DND-41 (cell line): Measurements from ENCODE around the gene REV3L.
A peak's percentile ranks its signal among the peaks of the same experiment; 100 is the strongest.

ENCODE experiments used
- ATAC-seq: fragments of 200-7000 bp; cut with Tn5 transposase; 3 replicates; pipeline ENCODE4 v1.9.1; 2021; ENCODE audit warnings: low read depth; ENCODE audit not compliant: insufficient read depth
- DNase-seq: peaks from one replicate; pipeline ENCODE4 v3.0.0-alpha.2; 2020
- H2AFZ ChIP-seq: 2 replicates; pipeline ENCODE4 v1.6.0; 2012; ENCODE audit warnings: low read depth, low read length
- H3K27ac ChIP-seq: 2 replicates; pipeline ENCODE4 v1.5.1; 2012; ENCODE audit warnings: low read length, inconsistent platforms
- H3K27me3 ChIP-seq: fragments of 200-600 bp; sonication (generic); 2 replicates; pipeline ENCODE4 v1.6.0; 2012; ENCODE audit warnings: low read length, mild to moderate bottlenecking, inconsistent platforms; ENCODE audit not compliant: insufficient read depth, poor library complexity
- H3K36me3 ChIP-seq: 2 replicates; pipeline ENCODE4 v1.5.1; 2012; ENCODE audit warnings: low read length, inconsistent platforms; ENCODE audit not compliant: insufficient read depth
- H3K4me1 ChIP-seq: 2 replicates; pipeline ENCODE4 v1.5.1; 2012; ENCODE audit warnings: mild to moderate bottlenecking, low read length; ENCODE audit not compliant: insufficient read depth
- H3K4me2 ChIP-seq: 2 replicates; pipeline ENCODE4 v1.6.0; 2012; ENCODE audit warnings: mild to moderate bottlenecking, moderate library complexity, low read length, inconsistent platforms; ENCODE audit not compliant: insufficient read depth
- H3K4me3 ChIP-seq, 2 experiments: fragments of 200-600 bp in 1 of 2; shearing (Covaris generic) in 1 of 2; 2 replicates each; pipeline ENCODE4 v1.5.1; 2012 to 2016; ENCODE audit warnings: inconsistent platforms in 2 of 2, low read length in 2 of 2, mild to moderate bottlenecking in 2 of 2, low read depth in 1 of 2, moderate library complexity in 1 of 2
- H3K79me2 ChIP-seq: 2 replicates; pipeline ENCODE4 v1.6.0; 2012; ENCODE audit warnings: low read length, inconsistent platforms; ENCODE audit not compliant: insufficient read depth
- H3K9ac ChIP-seq: 2 replicates; pipeline ENCODE4 v1.6.0; 2012; ENCODE audit warnings: low read depth, mild to moderate bottlenecking, inconsistent platforms, low read length, moderate library complexity
- H3K9me3 ChIP-seq: 2 replicates; pipeline ENCODE4 v1.5.1; 2012; ENCODE audit warnings: low read length, moderate library complexity, mild to moderate bottlenecking, inconsistent platforms; ENCODE audit not compliant: insufficient read depth, severe bottlenecking
- H4K20me1 ChIP-seq: 2 replicates; pipeline ENCODE4 v1.6.0; 2012; ENCODE audit warnings: low read length; ENCODE audit not compliant: insufficient read depth
- CTCF ChIP-seq: IDR thresholded peaks from 2 replicates; pipeline ENCODE4 v1.5.1; 2012; ENCODE audit warnings: borderline replicate concordance, low read length, moderate library complexity, mild to moderate bottlenecking; ENCODE audit not compliant: poor library complexity, severe bottlenecking; ENCODE audit errors: extremely low read depth
- EZH2 ChIP-seq: IDR thresholded peaks from 3 replicates; pipeline ENCODE4 v1.6.1; 2012; ENCODE audit warnings: borderline replicate concordance, low read depth, mild to moderate bottlenecking, moderate library complexity, low read length, inconsistent platforms; ENCODE audit not compliant: severe bottlenecking

REV3L gene

GRCh38 chr6:111265842-111266241 is 217.2 kb downstream of the REV3L start:
- H3K4me3 ChIP-seq, result no peak overlapping the region
- H2AFZ ChIP-seq, result no peak overlapping the region
- H3K4me2 ChIP-seq, result no peak overlapping the region
- no peak for ATAC-seq
- H3K9me3 ChIP-seq, result no peaks in the 10 kb centered on the region
- DNase-seq, result no peak
- TF ChIP-seq EZH2 (no peak), CTCF (no peak)
- no peaks in the 10 kb centered on the region for H4K20me1 ChIP-seq
- H3K9ac ChIP-seq, result no peak overlapping the region
- H3K27me3 ChIP-seq, result no peaks in the 10 kb centered on the region
- no peak overlapping the region for H3K27ac ChIP-seq
- H3K4me1 ChIP-seq, result peaks cover 13% of the 10 kb centered on the region
- peaks cover 15% of the 10 kb centered on the region for H3K79me2 ChIP-seq
- H3K36me3 ChIP-seq, result peaks cover 54% of the 10 kb centered on the region

- Histone ChIP-seq H3K4me1 (peaks cover 24% of the 10 kb centered on the region), H3K27me3 (no peaks in the 10 kb centered on the region), H3K36me3 (peaks cover 38% of the 10 kb centered on the region), H4K20me1 (no peaks in the 10 kb centered on the region), H3K4me2 (no peak overlapping the region), H3K9me3 (no peaks in the 10 kb centered on the region), H3K9ac (no peak overlapping the region), H3K27ac (no peak overlapping the region), H3K79me2 (peaks cover 31% of the 10 kb centered on the region), H3K4me3 (no peak overlapping the region), H2AFZ (no peak overlapping the region)
- DNase-seq (no peak), ATAC-seq (no peak)
- TF ChIP-seq CTCF (no peak), EZH2 (no peak)
These were observed 219.2 kb downstream of the REV3L start for GRCh38 chr6:111263837-111264236.

- H3K27ac ChIP-seq, result no peak overlapping the region; the same call in 1 of the 2 replicates
These were observed 222.3 kb downstream of the REV3L start for GRCh38 chr6:111260570-111261298.

More at GRCh38 chr6:111260570-111261298, 222.3 kb downstream of the REV3L start:
- Histone ChIP-seq H3K4me2 (peak overlapping the region; percentile 70), H3K27me3 (no peaks in the 10 kb centered on the region), H3K9me3 (no peaks in the 10 kb centered on the region), H3K9ac (peak overlapping the region; percentile 66), H3K79me2 (peaks cover 31% of the 10 kb centered on the region), H4K20me1 (no peaks in the 10 kb centered on the region), H2AFZ (no peak overlapping the region), H3K4me3 (peak overlapping the region in 1 of 2 experiments; percentile 84; a peak in 1 of 4 replicates), H3K36me3 (peaks cover 14% of the 10 kb centered on the region), H3K4me1 (peaks cover 31% of the 10 kb centered on the region)
- ATAC-seq (no peak), DNase-seq (no peak)
- TF ChIP-seq EZH2 (no peak), CTCF (no peak)
